ENCODE results near the gene RETREG2.

- TF ChIP-seq, protein P1, sequence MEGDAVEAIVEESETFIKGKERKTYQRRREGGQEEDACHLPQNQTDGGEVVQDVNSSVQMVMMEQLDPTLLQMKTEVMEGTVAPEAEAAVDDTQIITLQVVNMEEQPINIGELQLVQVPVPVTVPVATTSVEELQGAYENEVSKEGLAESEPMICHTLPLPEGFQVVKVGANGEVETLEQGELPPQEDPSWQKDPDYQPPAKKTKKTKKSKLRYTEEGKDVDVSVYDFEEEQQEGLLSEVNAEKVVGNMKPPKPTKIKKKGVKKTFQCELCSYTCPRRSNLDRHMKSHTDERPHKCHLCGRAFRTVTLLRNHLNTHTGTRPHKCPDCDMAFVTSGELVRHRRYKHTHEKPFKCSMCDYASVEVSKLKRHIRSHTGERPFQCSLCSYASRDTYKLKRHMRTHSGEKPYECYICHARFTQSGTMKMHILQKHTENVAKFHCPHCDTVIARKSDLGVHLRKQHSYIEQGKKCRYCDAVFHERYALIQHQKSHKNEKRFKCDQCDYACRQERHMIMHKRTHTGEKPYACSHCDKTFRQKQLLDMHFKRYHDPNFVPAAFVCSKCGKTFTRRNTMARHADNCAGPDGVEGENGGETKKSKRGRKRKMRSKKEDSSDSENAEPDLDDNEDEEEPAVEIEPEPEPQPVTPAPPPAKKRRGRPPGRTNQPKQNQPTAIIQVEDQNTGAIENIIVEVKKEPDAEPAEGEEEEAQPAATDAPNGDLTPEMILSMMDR (IDR thresholded peaks at IDR 0.05), result no peak
- TF ChIP-seq ZFX (IDR thresholded peaks at IDR 0.05; ENCODE audit: borderline replicate concordance), result no peak
Observed at GRCh38 chr2:219181531-219181930, 3.5 kb downstream of the RETREG2 start.
